AG04449 (cell line): ENCODE data around the gene SOST.

Experiments used
- CTCF ChIA-PET: fragments of 350-600 bp; formaldehyde crosslinking; extraction: SDS; loops from one replicate; lab custom pipeline; 2021; ENCODE audit warnings: antibody characterized with exemption; lab: Yijun Ruan, JAX
- POLR2A ChIA-PET: fragments of 400-600, 350-600 bp; formaldehyde crosslinking; extraction: SDS; loops from one replicate; lab custom pipeline; 2020; ENCODE audit warnings: antibody characterized with exemption, inconsistent platforms; lab: Yijun Ruan, JAX
- DNase-seq: peaks from one replicate; pipeline ENCODE4 v3.0.0-alpha.2; 2010; ENCODE audit warnings: low read depth, low spot score
- H3K4me3 ChIP-seq: 2 replicates; pipeline ENCODE4 v1.5.1; 2011; ENCODE audit warnings: low read depth, mild to moderate bottlenecking, control low read depth, low read length
- CTCF ChIP-seq: IDR thresholded peaks from one replicate; pipeline ENCODE4 v1.5.1; 2011; ENCODE audit warnings: mild to moderate bottlenecking, moderate library complexity, low read length, control low read depth, inconsistent platforms; ENCODE audit not compliant: insufficient read depth; ENCODE audit errors: missing control alignments

Gene SOST

GRCh38 chr17:43757171-43757660 lies 1.4 kb downstream of the SOST start:
- ChIA-PET POLR2A (no interaction called here), CTCF (interaction anchor here (2.3 to 26.6 kb wide), 6 partner anchors 3 to 181 kb away, joined by 7 to 1463 read pairs (median 232); partner anchors contain the start of gene SOST)
- no peak for TF ChIP-seq CTCF
- H3K4me3 ChIP-seq, result no peak overlapping the region
- DNase-seq, result no peak

GRCh38 chr17:43756201-43756600 lies 2.4 kb downstream of the SOST start:
- H3K4me3 ChIP-seq, result no peak overlapping the region
- TF ChIP-seq CTCF, result no peak
- ChIA-PET POLR2A (no interaction called here), CTCF (interaction anchor here (1.1 to 26.6 kb wide), 6 partner anchors 4 to 180 kb away, joined by 3 to 1463 read pairs (median 232); partner anchors contain the start of gene SOST)
- no peak for DNase-seq

GRCh38 chr17:43755389-43755875 lies 3.2 kb downstream of the SOST start:
- TF ChIP-seq CTCF, result no peak
- no peak overlapping the region for H3K4me3 ChIP-seq
- DNase-seq, result no peak
- ChIA-PET CTCF (interaction anchor here (1.6 to 26.6 kb wide), 5 partner anchors 5 to 179 kb away, joined by 3 to 1463 read pairs (median 342); partner anchors contain the start of gene SOST), POLR2A (no interaction called here)

GRCh38 chr17:43754947-43755346 lies 3.6 kb downstream of the SOST start:
- H3K4me3 ChIP-seq, result no peak overlapping the region
- ChIA-PET CTCF (interaction anchor here (1.6 to 26.6 kb wide), 5 partner anchors 6 to 178 kb away, joined by 3 to 1463 read pairs (median 342); partner anchors contain the start of gene SOST), POLR2A (no interaction called here)
- no peak for DNase-seq
- no peak for TF ChIP-seq CTCF

GRCh38 chr17:43753493-43754129 lies 5.0 kb downstream of the SOST start:
- POLR2A ChIA-PET, result interaction anchor here (0.6 kb wide), 1 partner anchor 80 kb away, joined by 3 read pairs; no protein-coding TSS in a partner anchor
- no peak for DNase-seq
- no peak overlapping the region for H3K4me3 ChIP-seq
- no peak for TF ChIP-seq CTCF
- CTCF ChIA-PET, result interaction anchor here (0.6 to 26.6 kb wide), 6 partner anchors 7 to 151 kb away, joined by 3 to 1463 read pairs (median 173); partner anchors contain the start of gene SOST

GRCh38 chr17:43750153-43750552 lies 8.4 kb downstream of the SOST start:
- CTCF ChIA-PET, result interaction anchor here (1.5 to 26.6 kb wide), 3 partner anchors 10 to 51 kb away, joined by 6 to 1463 read pairs (median 342); partner anchors contain the start of gene SOST
- no peak for DNase-seq

More at GRCh38 chr17:43750153-43750552, 8.4 kb downstream of the SOST start:
- POLR2A ChIA-PET, result no interaction called here
- no peak overlapping the region for H3K4me3 ChIP-seq
- no peak for TF ChIP-seq CTCF
